ENCODE measurements around the gene MBD5.
"Not testable (repeated sequence)": the region's sequence is repeated elsewhere in the genome, so short reads cannot be mapped to it uniquely, and the experiment has no call there.

The MBD5 gene

GRCh38 chr2:148524519-148524919 is 503.6 kb downstream of the MBD5 start:
- DNase-seq (ENCODE audit: low spot score): no peak

- no peak for DNase-seq (ENCODE audit: low spot score)
Measured at GRCh38 chr2:148525130-148525529, 504.2 kb downstream of the MBD5 start.

DNA sequence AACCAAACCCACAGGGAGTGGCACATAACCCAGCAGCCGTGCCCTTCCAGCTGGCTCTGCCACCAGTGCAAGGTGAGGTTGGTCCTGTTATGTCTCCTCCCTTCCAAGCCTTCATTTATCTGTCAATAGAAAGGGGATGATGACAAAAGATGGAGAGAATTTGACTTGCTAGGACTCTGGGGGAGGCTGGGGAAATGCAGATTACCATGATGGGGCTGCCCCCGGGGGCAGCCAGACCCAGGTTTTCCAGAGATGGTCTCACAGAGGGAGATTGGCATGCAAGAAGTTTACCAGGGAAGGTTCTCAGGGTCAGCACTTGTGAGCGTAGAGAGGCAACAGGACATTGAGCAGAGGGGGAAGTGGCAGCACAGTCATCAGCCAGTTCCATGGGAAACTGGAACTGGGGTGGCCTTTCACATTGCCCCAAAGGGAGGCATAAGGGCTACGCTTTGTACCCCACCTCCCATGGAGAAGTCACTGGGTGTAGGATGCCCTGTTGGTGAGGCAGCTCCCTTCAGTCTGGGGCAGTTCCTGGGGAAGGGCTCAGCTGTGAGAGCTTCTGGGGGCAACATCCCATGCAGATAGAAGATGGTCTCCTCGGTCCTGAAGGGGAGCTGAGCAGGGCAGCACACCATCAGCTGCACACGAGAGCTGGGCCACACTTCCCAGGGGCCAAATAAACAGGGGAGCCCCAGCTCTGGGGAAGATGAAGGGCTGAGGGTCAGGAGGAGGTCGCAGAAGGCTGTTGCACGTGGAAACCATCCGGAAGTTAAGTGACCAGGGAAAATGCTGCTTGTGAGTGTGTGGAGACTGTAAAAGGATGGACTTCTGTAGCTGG is 505.8 kb downstream of the MBD5 start:
- no peak for DNase-seq (ENCODE audit: low spot score)

DNA sequence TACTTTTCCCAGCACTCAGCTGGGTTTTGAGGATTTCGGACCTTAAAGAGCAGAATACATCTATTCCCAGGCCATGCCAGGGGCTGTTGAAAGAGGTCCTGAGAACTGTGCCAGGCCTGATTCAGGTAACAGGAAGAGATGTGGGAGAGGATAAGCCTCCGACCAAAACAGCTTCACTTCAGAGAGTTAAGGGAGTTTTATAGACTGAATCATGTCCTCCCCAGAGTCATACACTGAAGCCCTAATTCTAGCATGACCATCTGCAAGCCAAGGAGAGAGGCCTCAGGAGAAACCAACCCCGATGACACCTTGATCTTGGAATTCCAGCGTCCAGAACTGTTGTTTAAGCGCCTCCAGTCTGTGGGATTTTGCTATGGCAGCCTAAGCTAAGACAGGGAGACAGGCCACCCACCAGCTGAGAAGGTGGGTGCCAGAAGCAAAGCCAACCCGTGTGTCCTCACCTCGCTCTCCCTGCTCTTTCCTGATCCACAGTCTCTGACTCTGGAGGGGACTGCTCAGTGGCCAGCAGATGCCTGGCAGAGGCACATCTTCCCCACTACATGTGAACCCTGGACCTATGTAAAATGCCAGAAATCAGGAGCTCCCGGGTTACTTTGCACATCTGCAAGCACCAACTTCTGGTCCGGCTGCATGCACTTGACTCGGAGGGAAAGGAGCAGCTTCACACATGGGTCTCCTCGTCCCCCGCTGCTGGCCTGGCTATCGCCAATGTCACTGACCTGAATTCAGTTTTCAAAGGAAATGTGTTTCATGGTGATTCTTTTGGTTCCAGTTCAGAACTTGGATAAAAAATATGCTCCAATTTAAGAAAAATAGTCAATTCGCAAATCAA is 506.8 kb downstream of the MBD5 start:
- no peak for DNase-seq (ENCODE audit: low spot score)

GRCh38 chr2:148528356-148529064 is 507.6 kb downstream of the MBD5 start:
- DNase-seq (ENCODE audit: low spot score): no peak

DNA sequence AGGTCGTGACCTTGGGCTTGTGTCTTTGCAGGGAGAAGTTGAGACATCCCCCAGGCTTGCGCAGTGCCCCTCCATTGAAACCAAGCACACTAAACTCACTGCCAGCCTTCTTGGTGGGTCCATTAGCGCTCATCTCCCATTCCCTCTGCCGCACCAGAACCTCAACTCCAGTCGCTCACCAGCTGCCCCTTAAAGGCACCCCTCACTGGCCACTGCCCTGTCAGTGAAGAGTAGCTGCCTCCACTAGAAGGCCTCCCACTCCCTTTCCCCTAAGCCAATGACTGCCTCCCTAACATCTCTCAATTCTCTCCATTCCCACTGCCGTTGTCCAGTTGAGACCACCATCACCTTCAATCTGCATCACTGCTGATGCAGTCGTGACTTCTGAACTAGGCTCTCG is 508.9 kb downstream of the MBD5 start:
- no peak for DNase-seq (ENCODE audit: low spot score)

GRCh38 chr2:148530350-148530749 is 509.5 kb downstream of the MBD5 start:
- no peak for DNase-seq (ENCODE audit: low spot score)

DNA sequence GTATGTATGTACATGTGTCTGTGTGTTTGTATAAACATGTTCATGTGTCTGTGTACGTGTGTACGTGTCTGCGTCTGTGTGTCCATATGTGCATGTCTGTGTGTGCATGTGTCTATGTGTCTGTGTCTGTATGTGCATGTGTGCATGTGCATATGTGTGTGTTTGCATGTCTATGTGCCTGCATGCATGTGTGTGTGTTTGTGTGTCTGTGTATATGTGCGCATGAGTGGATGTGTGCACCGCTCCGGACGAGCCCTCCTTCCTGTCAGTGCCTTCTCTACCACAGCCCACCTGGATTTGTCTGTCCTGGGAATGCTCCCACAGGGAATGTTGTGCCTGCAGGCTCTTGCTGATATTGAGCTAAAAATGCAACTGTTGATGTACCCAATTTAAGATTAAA is 510.3 kb downstream of the MBD5 start:
- no peak for DNase-seq (ENCODE audit: low spot score)

GRCh38 chr2:148531669-148532428 is 511.0 kb downstream of the MBD5 start:
- DNase-seq (ENCODE audit: low spot score): no peak

DNA sequence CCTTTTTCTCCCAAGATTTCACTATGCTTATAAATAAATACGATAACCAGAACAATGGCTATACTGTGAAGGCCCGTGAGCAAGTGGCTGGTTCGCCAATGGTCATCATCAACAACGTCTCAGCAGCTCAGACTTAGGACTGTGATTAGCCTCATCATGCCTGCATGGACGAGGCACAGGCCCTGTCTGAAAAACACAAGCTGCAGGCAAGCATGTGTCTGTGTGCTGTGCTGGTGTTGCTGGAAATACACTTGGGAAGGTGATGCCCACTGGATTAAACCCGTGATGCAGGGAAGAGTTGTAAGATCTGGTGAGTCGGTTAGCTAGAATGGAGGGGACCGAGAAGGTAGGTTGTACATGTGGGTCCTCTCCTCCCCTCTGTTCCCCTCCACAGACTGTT is 512.1 kb downstream of the MBD5 start:
- no peak for DNase-seq (ENCODE audit: low spot score)

- DNase-seq (ENCODE audit: low spot score): no peak
Measured at GRCh38 chr2:148533685-148534084, 512.8 kb downstream of the MBD5 start.

DNA sequence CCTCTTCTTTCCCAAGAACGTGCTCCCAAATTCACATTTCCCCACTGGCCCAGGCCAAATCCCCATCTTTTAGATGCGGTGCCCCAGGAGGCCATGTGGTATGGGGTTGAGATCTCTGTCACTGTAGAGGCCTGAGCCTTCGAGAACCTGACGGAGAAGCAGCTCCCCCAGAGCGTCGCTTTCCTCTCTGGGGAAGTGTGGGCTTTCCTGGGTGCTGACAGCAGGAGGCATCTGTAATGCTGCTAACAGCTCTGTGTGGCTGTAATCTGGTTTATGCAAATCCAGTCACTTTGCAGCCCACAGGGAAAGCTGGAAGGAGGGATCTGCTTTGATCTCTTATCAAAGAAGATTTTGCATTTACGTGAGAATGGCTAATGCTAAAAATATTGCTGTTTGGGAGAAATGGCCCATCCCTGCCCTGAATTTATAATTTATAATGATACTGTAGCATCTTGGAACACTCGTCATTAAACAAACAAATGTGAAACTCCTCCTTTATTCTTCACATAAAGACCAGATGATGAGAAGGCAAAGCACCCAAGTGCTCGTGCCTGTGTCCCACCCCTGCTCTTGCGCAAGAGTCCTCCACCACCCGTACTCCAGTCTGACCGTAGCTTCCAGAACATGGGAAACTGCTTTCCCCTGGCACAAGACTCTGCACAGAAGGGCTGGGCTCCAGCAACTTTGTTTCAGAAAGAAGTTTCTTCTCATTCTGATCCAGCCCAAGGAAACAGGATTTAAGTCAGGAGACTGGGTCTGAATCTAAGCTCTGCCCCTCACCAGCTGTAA is 513.7 kb downstream of the MBD5 start:
- no peak for DNase-seq (ENCODE audit: low spot score)

GRCh38 chr2:148538375-148538774 is 517.5 kb downstream of the MBD5 start:
- DNase-seq (ENCODE audit: low spot score): no peak

DNA sequence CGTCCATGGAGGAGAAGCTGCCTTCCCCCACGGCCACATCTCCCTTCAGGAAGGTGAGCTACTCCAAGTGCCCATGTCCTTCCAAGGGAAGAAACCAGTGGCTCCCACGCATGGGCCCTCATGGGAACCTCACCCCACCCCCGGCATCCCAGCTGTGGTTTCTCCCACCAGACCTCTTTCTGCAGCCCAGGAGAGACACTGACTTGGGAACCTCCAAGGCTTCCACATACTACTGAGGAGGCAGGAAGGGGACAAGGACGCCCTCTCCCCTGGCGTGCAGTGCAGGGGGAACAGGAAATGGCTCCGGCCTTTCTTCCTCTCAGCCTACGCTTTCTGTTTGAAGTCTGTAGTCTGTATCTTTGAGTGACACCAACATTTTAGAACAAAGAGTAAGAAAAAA is 519.1 kb downstream of the MBD5 start:
- DNase-seq (ENCODE audit: low spot score): no peak

DNA sequence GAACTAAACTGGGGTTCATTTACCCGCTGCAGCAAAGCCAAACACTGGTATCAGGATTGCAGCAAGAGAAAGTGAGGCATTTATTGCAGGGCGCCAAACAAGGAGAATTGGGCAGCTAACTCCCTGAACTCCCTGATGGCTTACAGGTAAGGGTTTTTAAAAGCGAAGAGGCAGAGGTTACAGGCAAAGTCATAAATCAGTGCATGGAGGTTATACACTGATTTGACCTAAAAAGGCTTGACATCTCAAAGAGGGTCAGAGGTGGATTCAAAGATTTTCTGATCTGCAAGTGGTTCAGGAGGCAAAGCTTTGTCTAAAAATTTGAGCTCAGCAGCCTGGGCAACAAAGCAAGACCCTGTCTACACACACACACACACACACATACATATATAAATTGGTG is 520.9 kb downstream of the MBD5 start:
- DNase-seq (ENCODE audit: low spot score): no peak

DNA sequence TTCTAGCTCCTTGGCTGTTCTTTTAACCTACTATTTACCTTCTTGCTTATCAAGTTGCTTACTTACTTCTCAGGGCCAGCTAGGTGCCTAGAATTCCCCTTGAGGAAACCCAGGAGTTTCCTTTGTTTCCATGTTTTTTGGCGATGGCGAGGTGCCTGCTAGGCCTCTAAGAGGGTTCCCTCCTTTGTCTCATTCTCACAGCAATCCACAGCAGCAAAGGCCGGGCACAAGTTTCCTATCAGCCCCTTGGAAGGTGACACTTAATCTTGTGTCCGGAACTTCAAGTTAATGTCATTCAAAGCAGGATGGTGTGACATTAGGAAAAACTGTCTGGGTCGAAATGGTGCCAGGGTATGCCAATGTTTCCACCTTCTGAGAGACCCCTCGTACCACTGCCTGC is 521.7 kb downstream of the MBD5 start:
- no peak for DNase-seq (ENCODE audit: low spot score)

DNA sequence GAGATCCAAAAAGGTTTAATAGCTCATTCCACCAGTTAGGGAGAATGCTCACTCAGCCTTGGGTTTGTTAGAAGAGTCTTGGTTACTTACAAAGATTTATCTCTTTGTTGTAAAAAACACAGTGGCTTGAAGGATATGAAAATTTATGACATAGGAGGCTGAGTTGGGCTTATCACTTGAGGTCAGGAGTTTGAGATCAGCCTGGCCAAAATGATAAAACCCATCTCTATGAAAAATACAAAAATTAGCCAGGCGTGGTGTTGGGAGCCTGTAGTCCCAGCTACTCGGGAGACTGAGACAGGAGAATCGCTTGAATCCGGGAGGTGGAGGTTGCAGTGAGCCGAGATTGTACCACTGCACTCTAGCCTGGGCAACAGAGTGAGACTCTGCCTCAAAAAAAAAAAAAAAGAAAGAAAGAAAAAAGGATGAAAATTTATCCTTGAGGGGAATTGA is 522.2 kb downstream of the MBD5 start:
- DNase-seq (ENCODE audit: low spot score): not testable (repeated sequence)

- no peak for DNase-seq (ENCODE audit: low spot score)
Measured at GRCh38 chr2:148545390-148546256, 524.7 kb downstream of the MBD5 start.

- no peak for DNase-seq (ENCODE audit: low spot score)
Measured at GRCh38 chr2:148546270-148546669, 525.4 kb downstream of the MBD5 start.
